HuH-7.5 (cell line): ENCODE data around the gene PEAK3.

ENCODE experiments used
- DNase-seq: peaks from one replicate; pipeline ENCODE4 v3.0.0; 2011; ENCODE audit warnings: low spot score

Gene PEAK3

GRCh38 chr19:2270423-2271233 lies 11.3 kb downstream of the PEAK3 start:
- peak; percentile 86 for DNase-seq

GRCh38 chr19:2270157-2270422 lies 11.9 kb downstream of the PEAK3 start:
- DNase-seq: no peak

GRCh38 chr19:2269244-2270156 lies 12.5 kb downstream of the PEAK3 start:
- peak; percentile 100 for DNase-seq

GRCh38 chr19:2268861-2269243 lies 13.1 kb downstream of the PEAK3 start:
- DNase-seq: no peak

- no peak for DNase-seq
Measured at GRCh38 chr19:2268480-2268830, 13.5 kb downstream of the PEAK3 start.

GRCh38 chr19:2266183-2266993 lies 15.6 kb downstream of the PEAK3 start:
- DNase-seq: no peak

GRCh38 chr19:2261438-2262172 lies 20.4 kb downstream of the PEAK3 start:
- no peak for DNase-seq

GRCh38 chr19:2260341-2260805 lies 21.6 kb downstream of the PEAK3 start:
- DNase-seq: no peak

- DNase-seq: no peak
Measured at GRCh38 chr19:2259336-2259735, 22.6 kb downstream of the PEAK3 start.

- no peak for DNase-seq
Measured at GRCh38 chr19:2255982-2256685, 25.8 kb downstream of the PEAK3 start, which contains the start of gene JSRP1. Gene JSRP1, minus strand, starts transcription at chr19:2256417. Its CDS starts 1,103 bp downstream, at chr19:2255314.

GRCh38 chr19:2255112-2255845 lies 26.7 kb downstream of the PEAK3 start:
- DNase-seq: no peak

GRCh38 chr19:2254064-2254872 lies 27.7 kb downstream of the PEAK3 start:
- DNase-seq: peak; percentile 98

GRCh38 chr19:2253106-2254063 lies 28.6 kb downstream of the PEAK3 start:
- DNase-seq: peak; percentile 95

GRCh38 chr19:2252797-2253105 lies 29.2 kb downstream of the PEAK3 start:
- no peak for DNase-seq

- no peak for DNase-seq
Measured at GRCh38 chr19:2252055-2252796, 29.7 kb downstream of the PEAK3 start.

- DNase-seq: no peak
Measured at GRCh38 chr19:2251106-2252054, 30.6 kb downstream of the PEAK3 start.

GRCh38 chr19:2250766-2251105 lies 31.2 kb downstream of the PEAK3 start:
- no peak for DNase-seq
